Measurements from ENCODE around the gene RHBDL1. TPM values are rescaled to one million over a fixed set of nuclear protein-coding genes. Genes with fewer than 3 reads are reported as not detected.

RHBDL1 gene
- total RNA-seq, 5 donors from 2014 or later (not counting 1 experiment from before 2014, with no cell fraction given): 2.0 to 3.6 (median 2.5) TPM

DNA sequence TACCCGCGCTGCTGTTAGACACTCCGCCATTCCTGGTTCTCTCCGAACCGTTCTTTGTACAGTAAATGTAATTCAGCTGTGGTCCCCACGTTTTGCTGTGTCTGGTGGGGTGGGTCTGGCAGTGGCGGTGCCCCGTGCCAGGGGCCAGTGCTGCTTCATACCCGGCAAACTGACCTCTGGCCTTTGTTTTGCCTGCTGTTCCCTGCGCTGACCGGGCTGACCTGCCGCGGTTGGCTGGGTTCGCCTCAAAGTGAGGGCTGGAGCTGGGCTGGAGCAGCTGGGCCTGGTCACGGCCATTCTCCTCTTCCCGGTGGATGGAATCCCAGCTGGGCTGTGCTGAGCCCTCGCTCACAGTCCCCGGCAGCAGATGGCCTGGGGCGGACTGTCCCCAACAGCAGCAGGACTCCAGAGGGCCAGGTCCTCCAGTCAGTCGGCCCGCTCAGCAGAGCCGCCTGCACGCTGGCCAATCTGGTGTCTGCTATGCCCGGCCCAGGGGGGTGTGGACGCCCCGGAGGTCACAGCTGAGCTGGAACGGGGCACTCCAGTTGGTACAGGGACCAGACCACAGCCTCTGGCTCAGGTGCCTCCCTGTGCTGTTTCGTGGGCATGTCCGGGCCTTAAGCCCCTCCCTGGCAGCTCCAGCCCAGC lies 46.2 kb upstream of the RHBDL1 start:
- no peak overlapping the region for H3K4me3 ChIP-seq (ENCODE audit: control insufficient read depth in 1 of 2, extremely low read depth in 1 of 2, low read length in 1 of 2)
- WGBS (ENCODE audit: insufficient coverage): 89% methylated on average over 29 of the region's 29 CpGs
- no peaks in the 10 kb centered on the region for H3K36me3 Mint-ChIP-seq
- H3K9me3 ChIP-seq: no peaks in the 10 kb centered on the region
- no peaks in the 10 kb centered on the region for H3K27me3 Mint-ChIP-seq
- H3K27me3 ChIP-seq (replicated peaks in 1 of 2; ENCODE audit: control insufficient read depth in 2 of 2, extremely low read depth in 1 of 2, insufficient read depth in 2 of 2, low read length in 1 of 2): no peaks in the 10 kb centered on the region
- no peaks in the 10 kb centered on the region for H3K9me3 Mint-ChIP-seq
- no peak overlapping the region for H3K27ac Mint-ChIP-seq
- peaks cover 13 to 20% of the 10 kb centered on the region in 2 donors for H3K36me3 ChIP-seq (ENCODE audit: control insufficient read depth in 2 of 2, extremely low read depth in 1 of 2, insufficient read depth in 1 of 2, low read length in 1 of 2)
- ATAC-seq (replicated peaks in 1 of 4): no peak
- H3K27ac ChIP-seq (ENCODE audit: low read length): no peak overlapping the region
- DNase-seq: no peak
- ChIA-PET POLR2A (interaction anchor here in 1 of 2 donors (0.6 kb wide), 1 partner anchor 31 kb away, joined by 3 read pairs; no protein-coding TSS in a partner anchor), CTCF (no interaction called here)
- no peak overlapping the region for H3K4me3 Mint-ChIP-seq
- H3K4me1 ChIP-seq (ENCODE audit: control insufficient read depth in 1 of 2, extremely low read depth in 1 of 2, insufficient read depth in 2 of 2, low read length in 2 of 2): peaks cover 0 to 5% of the 10 kb centered on the region in 2 experiments
- peaks cover 0 to 1% (median 0%) of the 10 kb centered on the region in 3 donors for H3K4me1 Mint-ChIP-seq

DNA sequence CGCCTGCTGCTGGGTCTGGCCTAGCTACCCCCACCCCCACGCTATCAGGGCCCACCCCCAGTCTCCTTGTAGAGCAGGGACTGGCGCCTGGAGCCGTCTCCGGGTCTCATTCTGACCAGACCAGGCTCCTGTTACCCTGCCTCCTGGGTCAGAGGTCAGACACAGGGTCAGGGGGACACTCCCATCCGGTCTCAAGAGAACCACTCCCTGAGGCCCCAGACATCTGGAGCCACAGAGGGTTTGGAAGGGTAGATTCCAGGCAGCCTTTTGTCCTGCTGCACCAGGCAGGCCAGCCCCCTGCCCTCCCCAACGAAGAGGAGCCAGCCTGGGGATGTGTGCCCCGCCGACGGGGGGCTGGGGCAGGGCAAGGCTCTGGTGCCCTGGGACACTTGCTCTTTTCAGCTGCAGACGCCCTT lies 45.6 kb upstream of the RHBDL1 start:
- CTCF ChIA-PET: no interaction called here
- Mint-ChIP-seq H3K36me3 (no peaks in the 10 kb centered on the region), H3K27ac (no peak overlapping the region)

DNA sequence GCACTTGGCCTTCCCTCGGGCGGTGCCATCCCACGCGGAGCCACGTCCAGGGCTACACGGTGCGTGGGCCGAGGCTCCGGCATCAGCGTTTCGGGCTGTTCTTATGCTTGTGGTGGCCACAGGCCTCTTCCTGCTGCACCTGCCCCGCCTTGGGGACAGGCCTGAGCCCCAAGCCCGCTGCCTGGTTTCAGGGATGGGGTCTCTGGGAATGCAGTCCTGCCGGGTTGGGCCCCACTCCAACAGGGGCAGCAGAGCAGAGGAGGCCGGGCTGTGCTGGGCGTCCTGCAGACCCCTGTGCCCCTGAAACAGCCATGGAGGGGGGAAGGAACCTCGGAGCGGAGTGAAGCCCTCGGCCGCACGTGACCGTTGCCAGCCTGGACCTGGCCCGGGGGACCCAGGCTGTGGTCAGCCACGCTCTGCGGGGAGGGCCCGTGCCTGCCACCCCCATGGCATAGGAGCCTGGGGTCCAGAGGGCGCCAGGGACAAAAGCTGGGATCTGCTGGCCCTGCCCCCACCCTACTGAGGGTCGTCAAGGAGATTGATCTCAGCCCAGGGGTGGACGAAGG lies 45.1 kb upstream of the RHBDL1 start:
- no peaks in the 10 kb centered on the region for H3K36me3 Mint-ChIP-seq
- no peak overlapping the region for H3K27ac Mint-ChIP-seq
- 62% methylated on average over 23 of the region's 29 CpGs for WGBS (ENCODE audit: insufficient coverage)
- Histone ChIP-seq H3K9me3 (no peaks in the 10 kb centered on the region), H3K27me3 (replicated peaks in 1 of 2; ENCODE audit: control insufficient read depth in 2 of 2, extremely low read depth in 1 of 2, insufficient read depth in 2 of 2, low read length in 1 of 2) (no peaks in the 10 kb centered on the region), H3K36me3 (ENCODE audit: control insufficient read depth in 2 of 2, extremely low read depth in 1 of 2, insufficient read depth in 1 of 2, low read length in 1 of 2) (peaks cover 15 to 16% of the 10 kb centered on the region in 2 donors), H3K4me1 (ENCODE audit: control insufficient read depth in 1 of 2, extremely low read depth in 1 of 2, insufficient read depth in 2 of 2, low read length in 2 of 2) (peaks cover 3 to 15% of the 10 kb centered on the region in 2 experiments), H3K27ac (ENCODE audit: low read length) (no peak overlapping the region), H3K4me3 (ENCODE audit: control insufficient read depth in 1 of 2, extremely low read depth in 1 of 2, low read length in 1 of 2) (no peak overlapping the region)
- ChIA-PET CTCF (no interaction called here), POLR2A (no interaction called here)
- peaks cover 0 to 4% (median 3%) of the 10 kb centered on the region in 3 donors for H3K4me1 Mint-ChIP-seq
- H3K27me3 Mint-ChIP-seq: no peaks in the 10 kb centered on the region
- DNase-seq: no peak
- H3K4me3 Mint-ChIP-seq: no peak overlapping the region
- no peaks in the 10 kb centered on the region for H3K9me3 Mint-ChIP-seq
- no peak for ATAC-seq (replicated peaks in 1 of 4)

More for the DNA sequence above, 45.6 kb upstream of the RHBDL1 start:
- POLR2A ChIA-PET: interaction anchor here in 1 of 2 donors (0.6 kb wide), 1 partner anchor 31 kb away, joined by 3 read pairs; no protein-coding TSS in a partner anchor
- Histone ChIP-seq H3K4me3 (ENCODE audit: control insufficient read depth in 1 of 2, extremely low read depth in 1 of 2, low read length in 1 of 2) (no peak overlapping the region), H3K9me3 (no peaks in the 10 kb centered on the region), H3K4me1 (ENCODE audit: control insufficient read depth in 1 of 2, extremely low read depth in 1 of 2, insufficient read depth in 2 of 2, low read length in 2 of 2) (peaks cover 0 to 10% of the 10 kb centered on the region in 2 experiments), H3K36me3 (ENCODE audit: control insufficient read depth in 2 of 2, extremely low read depth in 1 of 2, insufficient read depth in 1 of 2, low read length in 1 of 2) (peaks cover 16 to 19% of the 10 kb centered on the region in 2 donors), H3K27ac (ENCODE audit: low read length) (no peak overlapping the region), H3K27me3 (replicated peaks in 1 of 2; ENCODE audit: control insufficient read depth in 2 of 2, extremely low read depth in 1 of 2, insufficient read depth in 2 of 2, low read length in 1 of 2) (no peaks in the 10 kb centered on the region)
- no peak overlapping the region for H3K4me3 Mint-ChIP-seq
- DNase-seq (no peak), ATAC-seq (replicated peaks in 1 of 4) (no peak)
- 84% methylated on average over 11 of the region's 11 CpGs for WGBS (ENCODE audit: insufficient coverage)
- no peaks in the 10 kb centered on the region for H3K27me3 Mint-ChIP-seq
- H3K4me1 Mint-ChIP-seq: peaks cover 0 to 4% (median 2%) of the 10 kb centered on the region in 3 donors
- no peaks in the 10 kb centered on the region for H3K9me3 Mint-ChIP-seq

DNA sequence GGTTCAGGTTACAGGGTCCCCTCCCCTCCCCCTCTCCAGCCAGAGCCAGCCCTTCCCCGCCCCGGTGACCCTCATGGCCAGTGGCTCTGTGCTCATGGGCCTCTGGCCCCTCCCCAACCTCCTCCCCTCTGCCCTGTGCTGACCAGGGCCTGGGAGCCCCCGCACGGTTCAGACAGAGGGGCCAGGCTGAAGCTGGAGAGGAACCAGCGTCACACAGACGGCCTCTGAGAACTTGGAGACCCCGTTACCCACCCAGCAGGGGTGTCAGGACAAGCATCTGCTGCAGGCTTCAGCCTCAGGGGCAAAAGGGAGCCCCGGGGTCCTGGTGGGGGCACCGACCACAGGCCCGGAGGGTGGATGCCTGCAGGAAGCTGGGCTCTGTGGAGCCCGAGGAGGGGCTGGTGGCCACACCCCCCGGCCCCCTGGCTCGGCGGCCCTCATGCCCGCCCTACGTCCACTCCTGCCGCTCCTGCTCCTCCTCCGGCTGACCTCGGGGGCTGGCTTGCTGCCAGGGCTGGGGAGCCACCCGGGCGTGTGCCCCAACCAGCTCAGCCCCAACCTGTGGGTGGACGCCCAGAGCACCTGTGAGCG lies 44.6 kb upstream of the RHBDL1 start, which contains the start of gene WFIKKN1:
Gene WFIKKN1, plus strand, starts transcription at position 171 of the 591 bp plus-strand sequence. Its CDS starts 269 bp downstream, at position 440.
- 8% methylated on average over 20 of the region's 23 CpGs for WGBS (ENCODE audit: insufficient coverage)
- POLR2A ChIA-PET: no interaction called here

DNA sequence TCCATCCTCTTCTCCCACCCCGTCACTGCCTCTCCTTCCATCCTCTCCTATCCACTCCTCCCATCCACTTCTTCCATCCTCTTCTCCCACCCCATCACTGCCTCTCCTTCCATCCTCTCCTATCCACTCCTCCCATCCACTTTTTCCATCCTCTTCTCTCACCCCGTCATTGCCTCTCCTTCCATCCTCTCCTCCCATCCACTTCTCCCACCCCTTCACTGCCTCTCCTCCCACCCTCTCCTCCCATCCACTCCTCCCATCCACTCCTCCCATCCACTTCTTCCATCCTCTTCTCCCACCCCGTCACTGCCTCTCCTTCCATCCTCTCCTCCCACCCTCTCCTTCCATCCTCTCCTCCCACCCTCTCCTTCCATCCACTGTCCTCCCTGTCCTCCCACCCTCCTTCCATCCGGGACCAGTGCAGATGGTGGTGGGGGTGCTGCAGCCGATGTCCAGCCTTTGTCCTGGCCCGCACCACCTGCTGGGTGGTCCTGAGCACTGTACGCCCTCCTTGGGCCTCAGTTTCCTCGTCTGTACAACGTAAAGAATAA lies 43.6 kb upstream of the RHBDL1 start:
- POLR2A ChIA-PET: no interaction called here
- CTCF ChIA-PET: no interaction called here

More for the DNA sequence above, 44.6 kb upstream of the RHBDL1 start, which contains the start of gene WFIKKN1:
- peaks cover 5 to 20% of the 10 kb centered on the region in 2 experiments for H3K4me1 ChIP-seq (ENCODE audit: control insufficient read depth in 1 of 2, extremely low read depth in 1 of 2, insufficient read depth in 2 of 2, low read length in 2 of 2)
- no peak within 1 kb of the TSS for H3K4me3 ChIP-seq (ENCODE audit: control insufficient read depth in 1 of 2, extremely low read depth in 1 of 2, low read length in 1 of 2)
- Mint-ChIP-seq H3K4me3 (no peak within 1 kb of the TSS), H3K27me3 (no peaks in the 10 kb centered on the region), H3K27ac (no peak within 1 kb of the TSS), H3K4me1 (peaks cover 0 to 4% (median 3%) of the 10 kb centered on the region in 3 donors), H3K9me3 (no peaks in the 10 kb centered on the region), H3K36me3 (no peaks in the 10 kb centered on the region)
- no peaks in the 10 kb centered on the region for H3K9me3 ChIP-seq
- peaks cover 13 to 14% of the 10 kb centered on the region in 2 donors for H3K36me3 ChIP-seq (ENCODE audit: control insufficient read depth in 2 of 2, extremely low read depth in 1 of 2, insufficient read depth in 1 of 2, low read length in 1 of 2)
- CTCF ChIA-PET: no interaction called here
- no peak for DNase-seq
- ATAC-seq (replicated peaks in 1 of 4): no peak
- no peak within 1 kb of the TSS for H3K27ac ChIP-seq (ENCODE audit: low read length)
- H3K27me3 ChIP-seq (replicated peaks in 1 of 2; ENCODE audit: control insufficient read depth in 2 of 2, extremely low read depth in 1 of 2, insufficient read depth in 2 of 2, low read length in 1 of 2): no peaks in the 10 kb centered on the region

More for the DNA sequence above, 43.6 kb upstream of the RHBDL1 start:
- no peak for DNase-seq
- no peaks in the 10 kb centered on the region for H3K9me3 Mint-ChIP-seq
- H3K4me1 Mint-ChIP-seq: peaks cover 6 to 8% (median 7%) of the 10 kb centered on the region in 3 donors
- H3K27me3 ChIP-seq (replicated peaks in 1 of 2; ENCODE audit: control insufficient read depth in 2 of 2, extremely low read depth in 1 of 2, insufficient read depth in 2 of 2, low read length in 1 of 2): no peaks in the 10 kb centered on the region
- no peak overlapping the region for H3K27ac ChIP-seq (ENCODE audit: low read length)
- H3K36me3 Mint-ChIP-seq: no peaks in the 10 kb centered on the region
- H3K36me3 ChIP-seq (ENCODE audit: control insufficient read depth in 2 of 2, extremely low read depth in 1 of 2, insufficient read depth in 1 of 2, low read length in 1 of 2): peaks cover 9% of the 10 kb centered on the region in 2 donors
- H3K27me3 Mint-ChIP-seq: peaks cover 0 to 3% of the 10 kb centered on the region in 2 donors
- no peak overlapping the region for H3K27ac Mint-ChIP-seq
- no peak overlapping the region for H3K4me3 Mint-ChIP-seq
- 72% methylated on average over 5 of the region's 9 CpGs for whole genome bisulfite sequencing (ENCODE audit: insufficient coverage)
- no peak for ATAC-seq (replicated peaks in 1 of 4)
- H3K4me1 ChIP-seq (ENCODE audit: control insufficient read depth in 1 of 2, extremely low read depth in 1 of 2, insufficient read depth in 2 of 2, low read length in 2 of 2): peaks cover 5 to 26% of the 10 kb centered on the region in 2 experiments
- H3K4me3 ChIP-seq (ENCODE audit: control insufficient read depth in 1 of 2, extremely low read depth in 1 of 2, low read length in 1 of 2): no peak overlapping the region
- H3K9me3 ChIP-seq: no peaks in the 10 kb centered on the region
